ENCODE measurements around the gene TRAPPC3. TPM values are rescaled to one million over a fixed set of nuclear protein-coding genes. Genes with fewer than 3 reads are reported as not detected.

Gene TRAPPC3
- total and polyA plus RNA-seq, 9 of the 15 experiments (the other 6 are each of a cell fraction or from before 2014, with no cell fraction given) = 20.6 to 141 (median 112) TPM

DNA sequence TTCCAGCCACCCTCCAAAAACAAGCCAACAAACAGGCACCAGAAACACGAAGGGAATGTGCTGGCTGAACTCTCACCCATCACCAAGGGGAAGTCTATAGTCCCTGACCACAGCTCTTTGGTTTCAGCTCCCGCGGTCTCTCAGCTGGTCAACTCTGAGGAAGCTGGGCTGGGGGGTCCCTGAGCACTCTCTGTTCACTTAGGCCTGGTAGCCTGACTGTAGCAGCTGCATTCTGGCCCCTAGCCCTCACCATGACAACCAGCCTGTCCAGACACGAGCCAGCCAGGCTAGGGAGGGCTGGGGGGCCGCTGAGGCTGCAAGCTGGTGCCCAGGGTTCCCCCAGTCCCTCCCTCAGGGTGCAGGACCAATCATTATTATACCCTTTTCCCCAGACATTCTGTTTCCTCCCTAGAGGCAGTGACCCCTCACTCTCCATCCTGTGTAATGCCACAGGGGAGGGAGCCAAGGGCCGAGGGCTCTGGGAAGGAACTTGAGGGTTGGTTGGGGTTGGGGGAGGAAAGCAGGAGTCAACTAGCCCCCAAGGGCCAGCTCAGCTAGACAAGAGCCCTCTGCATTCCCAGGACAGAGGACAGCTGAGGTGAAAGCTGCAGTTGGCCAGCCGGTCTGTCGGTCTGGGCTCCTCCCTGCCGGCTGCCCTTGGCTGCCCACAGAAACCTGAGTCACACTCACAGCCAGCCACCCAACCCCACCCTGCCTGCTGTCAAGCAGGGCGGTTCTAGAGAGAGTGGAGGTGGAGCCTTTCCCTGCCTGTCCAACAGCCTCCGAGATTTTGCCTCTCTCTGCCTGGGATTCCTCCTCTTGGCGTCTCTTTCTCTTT, 1.2 kb upstream of the TRAPPC3 start (continued):
- TF ChIP-seq, protein P1, sequence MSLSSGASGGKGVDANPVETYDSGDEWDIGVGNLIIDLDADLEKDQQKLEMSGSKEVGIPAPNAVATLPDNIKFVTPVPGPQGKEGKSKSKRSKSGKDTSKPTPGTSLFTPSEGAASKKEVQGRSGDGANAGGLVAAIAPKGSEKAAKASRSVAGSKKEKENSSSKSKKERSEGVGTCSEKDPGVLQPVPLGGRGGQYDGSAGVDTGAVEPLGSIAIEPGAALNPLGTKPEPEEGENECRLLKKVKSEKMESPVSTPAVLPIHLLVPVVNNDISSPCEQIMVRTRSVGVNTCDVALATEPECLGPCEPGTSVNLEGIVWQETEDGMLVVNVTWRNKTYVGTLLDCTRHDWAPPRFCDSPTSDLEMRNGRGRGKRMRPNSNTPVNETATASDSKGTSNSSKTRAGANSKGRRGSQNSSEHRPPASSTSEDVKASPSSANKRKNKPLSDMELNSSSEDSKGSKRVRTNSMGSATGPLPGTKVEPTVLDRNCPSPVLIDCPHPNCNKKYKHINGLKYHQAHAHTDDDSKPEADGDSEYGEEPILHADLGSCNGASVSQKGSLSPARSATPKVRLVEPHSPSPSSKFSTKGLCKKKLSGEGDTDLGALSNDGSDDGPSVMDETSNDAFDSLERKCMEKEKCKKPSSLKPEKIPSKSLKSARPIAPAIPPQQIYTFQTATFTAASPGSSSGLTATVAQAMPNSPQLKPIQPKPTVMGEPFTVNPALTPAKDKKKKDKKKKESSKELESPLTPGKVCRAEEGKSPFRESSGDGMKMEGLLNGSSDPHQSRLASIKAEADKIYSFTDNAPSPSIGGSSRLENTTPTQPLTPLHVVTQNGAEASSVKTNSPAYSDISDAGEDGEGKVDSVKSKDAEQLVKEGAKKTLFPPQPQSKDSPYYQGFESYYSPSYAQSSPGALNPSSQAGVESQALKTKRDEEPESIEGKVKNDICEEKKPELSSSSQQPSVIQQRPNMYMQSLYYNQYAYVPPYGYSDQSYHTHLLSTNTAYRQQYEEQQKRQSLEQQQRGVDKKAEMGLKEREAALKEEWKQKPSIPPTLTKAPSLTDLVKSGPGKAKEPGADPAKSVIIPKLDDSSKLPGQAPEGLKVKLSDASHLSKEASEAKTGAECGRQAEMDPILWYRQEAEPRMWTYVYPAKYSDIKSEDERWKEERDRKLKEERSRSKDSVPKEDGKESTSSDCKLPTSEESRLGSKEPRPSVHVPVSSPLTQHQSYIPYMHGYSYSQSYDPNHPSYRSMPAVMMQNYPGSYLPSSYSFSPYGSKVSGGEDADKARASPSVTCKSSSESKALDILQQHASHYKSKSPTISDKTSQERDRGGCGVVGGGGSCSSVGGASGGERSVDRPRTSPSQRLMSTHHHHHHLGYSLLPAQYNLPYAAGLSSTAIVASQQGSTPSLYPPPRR (CRISPR knock-in tag; IDR thresholded peaks at IDR 0.05; ENCODE audit: borderline replicate concordance) = no peak
- no peak for TF ChIP-seq ZNF699 (CRISPR knock-in tag; IDR thresholded peaks at IDR 0.05; ENCODE audit: insufficient replicate concordance)
- TF ChIP-seq, protein P2, sequence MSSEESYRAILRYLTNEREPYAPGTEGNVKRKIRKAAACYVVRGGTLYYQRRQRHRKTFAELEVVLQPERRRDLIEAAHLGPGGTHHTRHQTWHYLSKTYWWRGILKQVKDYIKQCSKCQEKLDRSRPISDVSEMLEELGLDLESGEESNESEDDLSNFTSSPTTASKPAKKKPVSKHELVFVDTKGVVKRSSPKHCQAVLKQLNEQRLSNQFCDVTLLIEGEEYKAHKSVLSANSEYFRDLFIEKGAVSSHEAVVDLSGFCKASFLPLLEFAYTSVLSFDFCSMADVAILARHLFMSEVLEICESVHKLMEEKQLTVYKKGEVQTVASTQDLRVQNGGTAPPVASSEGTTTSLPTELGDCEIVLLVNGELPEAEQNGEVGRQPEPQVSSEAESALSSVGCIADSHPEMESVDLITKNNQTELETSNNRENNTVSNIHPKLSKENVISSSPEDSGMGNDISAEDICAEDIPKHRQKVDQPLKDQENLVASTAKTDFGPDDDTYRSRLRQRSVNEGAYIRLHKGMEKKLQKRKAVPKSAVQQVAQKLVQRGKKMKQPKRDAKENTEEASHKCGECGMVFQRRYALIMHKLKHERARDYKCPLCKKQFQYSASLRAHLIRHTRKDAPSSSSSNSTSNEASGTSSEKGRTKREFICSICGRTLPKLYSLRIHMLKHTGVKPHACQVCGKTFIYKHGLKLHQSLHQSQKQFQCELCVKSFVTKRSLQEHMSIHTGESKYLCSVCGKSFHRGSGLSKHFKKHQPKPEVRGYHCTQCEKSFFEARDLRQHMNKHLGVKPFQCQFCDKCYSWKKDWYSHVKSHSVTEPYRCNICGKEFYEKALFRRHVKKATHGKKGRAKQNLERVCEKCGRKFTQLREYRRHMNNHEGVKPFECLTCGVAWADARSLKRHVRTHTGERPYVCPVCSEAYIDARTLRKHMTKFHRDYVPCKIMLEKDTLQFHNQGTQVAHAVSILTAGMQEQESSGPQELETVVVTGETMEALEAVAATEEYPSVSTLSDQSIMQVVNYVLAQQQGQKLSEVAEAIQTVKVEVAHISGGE (CRISPR knock-in tag; IDR thresholded peaks at IDR 0.05) = no peak
- no peak for TF ChIP-seq CREB3 (tag; conservative IDR thresholded peaks at IDR 0.05; ENCODE audit: low read depth)
- TF ChIP-seq ZNF133 (CRISPR knock-in tag; IDR thresholded peaks at IDR 0.05) = no peak
- TF ChIP-seq, protein P3, sequence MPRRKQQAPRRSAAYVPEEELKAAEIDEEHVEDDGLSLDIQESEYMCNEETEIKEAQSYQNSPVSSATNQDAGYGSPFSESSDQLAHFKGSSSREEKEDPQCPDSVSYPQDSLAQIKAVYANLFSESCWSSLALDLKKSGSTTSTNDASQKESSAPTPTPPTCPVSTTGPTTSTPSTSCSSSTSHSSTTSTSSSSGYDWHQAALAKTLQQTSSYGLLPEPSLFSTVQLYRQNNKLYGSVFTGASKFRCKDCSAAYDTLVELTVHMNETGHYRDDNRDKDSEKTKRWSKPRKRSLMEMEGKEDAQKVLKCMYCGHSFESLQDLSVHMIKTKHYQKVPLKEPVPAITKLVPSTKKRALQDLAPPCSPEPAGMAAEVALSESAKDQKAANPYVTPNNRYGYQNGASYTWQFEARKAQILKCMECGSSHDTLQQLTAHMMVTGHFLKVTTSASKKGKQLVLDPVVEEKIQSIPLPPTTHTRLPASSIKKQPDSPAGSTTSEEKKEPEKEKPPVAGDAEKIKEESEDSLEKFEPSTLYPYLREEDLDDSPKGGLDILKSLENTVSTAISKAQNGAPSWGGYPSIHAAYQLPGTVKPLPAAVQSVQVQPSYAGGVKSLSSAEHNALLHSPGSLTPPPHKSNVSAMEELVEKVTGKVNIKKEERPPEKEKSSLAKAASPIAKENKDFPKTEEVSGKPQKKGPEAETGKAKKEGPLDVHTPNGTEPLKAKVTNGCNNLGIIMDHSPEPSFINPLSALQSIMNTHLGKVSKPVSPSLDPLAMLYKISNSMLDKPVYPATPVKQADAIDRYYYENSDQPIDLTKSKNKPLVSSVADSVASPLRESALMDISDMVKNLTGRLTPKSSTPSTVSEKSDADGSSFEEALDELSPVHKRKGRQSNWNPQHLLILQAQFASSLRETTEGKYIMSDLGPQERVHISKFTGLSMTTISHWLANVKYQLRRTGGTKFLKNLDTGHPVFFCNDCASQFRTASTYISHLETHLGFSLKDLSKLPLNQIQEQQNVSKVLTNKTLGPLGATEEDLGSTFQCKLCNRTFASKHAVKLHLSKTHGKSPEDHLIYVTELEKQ (CRISPR knock-in tag; IDR thresholded peaks at IDR 0.05) = no peak

Measured in K562 (cell line).